ENCODE measurements around the gene PRMT2.
"Not testable (repeated sequence)": the region's sequence is repeated elsewhere in the genome, so short reads cannot be mapped to it uniquely, and the experiment has no call there.

Gene PRMT2

DNA sequence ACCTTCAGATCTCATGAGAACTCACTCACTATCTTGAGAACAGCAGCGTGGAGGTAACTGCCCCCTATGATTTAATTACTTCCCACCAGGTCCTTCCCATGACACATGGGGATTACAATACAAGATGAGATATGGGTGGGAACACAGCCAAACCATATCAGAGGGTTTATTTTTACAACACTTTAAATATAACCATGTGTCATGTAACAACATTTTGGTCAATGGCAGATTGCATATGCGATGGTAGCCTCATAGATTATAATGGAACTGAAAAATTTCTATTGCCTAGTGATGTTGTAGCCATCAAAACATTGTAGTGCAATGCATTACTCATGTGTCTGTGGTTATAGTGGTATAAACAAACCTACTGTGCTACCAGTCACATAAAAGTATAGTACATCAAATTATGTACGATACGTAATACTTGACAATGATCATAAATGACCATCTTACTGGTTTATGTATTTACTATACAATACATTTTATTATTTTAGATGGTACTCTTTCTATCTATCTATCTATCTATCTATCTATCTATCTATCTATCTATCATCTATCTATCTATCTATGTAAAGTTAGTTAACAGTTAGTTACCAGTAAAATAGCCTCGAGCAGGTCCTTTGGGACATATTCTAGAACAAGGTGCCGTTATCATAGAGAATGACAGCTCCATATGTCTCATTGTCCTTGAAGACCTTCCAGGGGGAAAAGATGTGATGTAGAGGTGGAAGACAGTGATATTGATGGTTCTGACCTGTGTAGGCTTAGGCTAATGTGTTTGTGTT, 18.0 kb upstream of the PRMT2 start:
- no peak for DNase-seq (ENCODE audit: low read depth in 4 of 4, low spot score in 1 of 4)

DNA sequence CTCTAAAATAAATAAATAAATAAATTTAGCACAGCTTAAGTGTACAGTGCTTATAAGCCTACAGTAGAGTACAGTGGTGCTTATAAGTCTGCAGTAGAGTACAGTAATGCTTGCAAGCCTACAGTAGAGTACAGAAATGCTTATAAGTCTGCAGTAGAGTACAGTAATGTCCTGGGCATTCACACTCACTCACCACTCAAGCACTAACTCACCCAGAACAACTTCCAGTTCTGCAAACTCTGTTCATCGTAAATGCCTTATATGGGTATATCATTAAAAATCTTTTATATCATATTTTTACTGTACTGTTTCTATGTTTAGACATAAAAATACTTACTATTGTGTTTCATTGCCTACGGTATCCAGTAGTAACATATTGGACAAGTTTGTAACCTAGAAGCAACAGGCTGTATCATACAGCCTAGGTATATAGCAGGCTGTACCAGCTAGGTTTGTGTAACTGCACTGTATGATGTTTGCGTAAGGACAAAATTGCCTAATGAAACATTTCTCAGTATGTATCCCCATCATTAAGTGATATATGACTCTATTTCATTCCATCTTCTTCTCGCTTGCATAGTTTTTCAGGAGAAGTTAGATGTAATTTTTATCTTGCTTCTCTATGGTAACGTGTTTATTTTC, 16.6 kb upstream of the PRMT2 start:
- DNase-seq (ENCODE audit: low read depth in 4 of 4, low spot score in 1 of 4): no peak

DNA sequence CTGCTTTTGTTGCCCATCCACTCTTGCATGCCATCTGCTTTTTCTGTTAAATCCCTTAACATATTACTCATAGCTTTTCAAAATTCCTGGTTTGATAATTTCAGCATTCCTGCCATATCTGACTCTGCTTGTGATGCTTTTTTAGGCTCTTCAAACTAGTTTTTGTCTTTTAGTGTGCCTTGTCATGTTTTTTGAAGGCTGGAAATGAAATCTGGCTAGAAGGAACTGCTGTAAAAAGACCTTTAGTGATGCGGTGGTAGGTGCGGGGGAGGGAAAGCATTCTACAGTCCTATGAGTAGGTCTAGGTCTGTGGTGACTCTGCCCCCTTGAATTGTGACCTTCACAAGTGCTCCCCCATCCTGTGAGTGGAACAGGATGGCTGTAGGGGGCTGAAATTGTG, 15.6 kb upstream of the PRMT2 start:
- DNase-seq (ENCODE audit: low read depth in 4 of 4, low spot score in 1 of 4): no peak

DNA sequence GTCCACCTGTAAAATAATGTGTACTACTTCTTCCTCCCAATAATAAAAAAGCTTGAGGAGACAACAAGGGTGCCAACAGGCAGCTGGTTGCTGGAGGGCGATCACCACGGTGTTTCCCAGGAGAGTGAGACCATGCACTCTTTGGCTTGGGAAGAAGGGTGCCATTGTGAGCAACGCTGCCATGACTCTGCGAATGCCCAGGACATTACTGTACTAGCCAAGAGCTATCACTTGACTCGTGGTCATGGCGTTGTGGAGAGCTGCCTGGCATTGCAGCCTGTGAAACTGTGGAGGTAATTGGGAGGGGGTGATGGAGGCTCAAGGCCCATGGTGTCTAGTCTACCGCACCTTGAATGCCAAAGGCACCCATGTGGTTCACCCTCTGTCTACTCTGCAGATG, 14.6 kb upstream of the PRMT2 start:
- no peak for DNase-seq (ENCODE audit: low read depth in 4 of 4, low spot score in 1 of 4)

DNA sequence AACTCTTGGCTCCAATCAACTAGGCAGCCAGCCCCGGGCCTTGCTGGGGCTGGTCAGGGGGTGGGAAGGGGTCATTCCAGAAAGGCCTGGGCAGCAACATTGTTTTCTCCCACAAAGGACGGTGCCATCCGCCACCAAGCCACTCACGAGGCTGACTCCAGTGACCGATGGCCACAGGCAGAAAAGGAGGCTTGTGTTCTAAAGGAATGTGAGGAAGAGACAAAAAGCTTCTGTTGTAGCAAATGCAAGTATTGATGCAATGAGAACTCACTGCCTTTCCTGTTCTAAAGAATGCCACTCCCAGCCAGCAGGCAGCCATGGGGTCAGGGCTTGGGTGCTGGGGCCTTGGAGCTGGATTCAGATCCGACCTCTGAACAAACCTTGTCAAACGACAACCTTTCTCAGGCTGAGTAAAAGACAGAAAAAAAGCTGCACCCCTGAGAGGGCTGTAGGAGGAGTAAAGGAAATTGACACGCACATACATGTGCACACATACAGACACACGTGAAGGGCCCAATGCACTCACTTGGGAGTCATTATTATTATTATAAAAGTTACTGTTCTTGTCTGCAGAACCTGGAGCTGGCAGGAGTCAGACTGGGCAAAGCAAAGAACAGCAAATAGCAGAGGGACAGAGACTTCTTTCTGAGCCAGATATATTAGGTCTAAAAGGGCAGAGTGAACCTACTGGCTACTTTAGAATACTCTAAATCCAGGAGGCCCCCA, 13.9 kb upstream of the PRMT2 start:
- no peak for DNase-seq (ENCODE audit: low read depth in 4 of 4, low spot score in 1 of 4)

DNA sequence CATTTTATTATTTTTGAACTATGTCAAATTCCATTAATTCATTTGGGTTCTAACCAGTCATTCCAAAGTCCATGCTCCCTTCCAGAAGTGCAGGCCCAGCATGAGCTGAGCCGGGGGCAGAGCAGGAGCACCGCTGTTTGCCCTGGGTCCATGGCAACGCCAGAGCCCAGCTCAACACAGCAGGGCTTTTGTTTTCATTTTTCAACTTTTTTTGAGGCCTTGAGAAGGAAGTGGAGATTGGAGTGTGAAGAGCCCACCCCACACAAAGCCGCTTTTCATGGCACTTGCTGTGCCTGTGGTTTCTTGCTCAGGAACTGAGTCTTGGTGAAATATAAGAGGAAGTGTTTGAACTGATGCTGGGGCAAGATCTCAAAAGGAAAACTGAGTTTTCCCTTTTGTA, 13.2 kb upstream of the PRMT2 start:
- DNase-seq (ENCODE audit: low read depth in 4 of 4, low spot score in 1 of 4): no peak

DNA sequence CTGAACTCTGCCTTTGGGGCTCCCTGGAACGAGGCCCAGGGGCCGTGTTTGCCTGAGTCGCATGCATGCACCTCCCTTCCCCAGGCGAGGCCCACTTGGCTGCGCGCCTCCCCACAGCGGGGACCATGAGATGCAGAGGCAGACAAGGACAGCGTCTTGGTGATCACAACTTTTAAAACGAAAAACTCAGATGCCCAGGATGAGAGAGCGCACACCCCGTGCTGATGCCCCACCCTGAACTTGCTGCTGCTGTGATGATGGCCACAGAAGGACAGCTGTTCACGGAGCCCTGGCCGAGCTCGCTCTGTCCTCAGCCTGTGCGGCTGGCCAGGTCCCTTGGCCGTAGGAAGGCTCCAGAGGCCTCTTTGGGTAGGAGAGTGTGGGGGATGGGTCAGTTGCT, 11.4 kb upstream of the PRMT2 start:
- no peak for DNase-seq (ENCODE audit: low read depth in 4 of 4, low spot score in 1 of 4)

DNA sequence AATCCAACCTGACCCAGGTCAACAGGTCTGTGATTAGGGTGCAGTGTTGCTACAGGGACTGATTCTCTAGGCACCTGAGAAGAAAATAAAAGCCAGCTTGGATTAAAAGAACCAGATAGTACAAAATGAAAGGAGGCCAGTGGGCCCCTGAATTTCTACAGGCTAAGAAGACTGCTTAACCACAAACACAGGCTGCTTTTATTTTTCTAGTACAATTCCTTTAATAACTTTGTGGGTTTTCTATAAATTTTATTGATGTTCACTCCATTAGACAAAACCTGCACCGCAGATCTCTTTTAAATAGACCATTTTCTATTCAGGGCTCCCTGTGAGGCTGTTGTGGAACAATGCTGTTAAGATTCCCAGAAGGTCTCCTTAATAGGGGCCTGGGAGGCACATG, 9.7 kb upstream of the PRMT2 start:
- DNase-seq (ENCODE audit: low read depth in 4 of 4, low spot score in 1 of 4): no peak

DNA sequence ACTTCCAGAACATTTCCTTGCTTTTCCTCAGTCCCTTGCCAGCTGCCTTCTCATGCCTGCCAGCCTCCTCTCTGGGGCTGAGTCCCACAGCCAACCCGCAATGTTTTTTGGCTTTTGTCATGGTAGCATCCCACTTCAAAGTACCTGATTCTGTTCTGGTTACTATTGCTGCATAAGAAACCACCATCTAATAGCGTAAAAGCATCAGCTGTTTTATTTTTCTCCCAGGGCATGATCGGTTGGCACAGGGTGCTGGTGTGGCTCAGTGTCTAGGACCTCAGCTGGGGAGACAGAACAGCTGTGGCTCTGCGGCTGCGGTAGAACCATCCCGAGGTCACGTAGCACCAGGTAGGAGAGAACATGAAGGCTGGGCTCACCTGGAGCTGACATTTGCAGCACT, 8.9 kb upstream of the PRMT2 start:
- no peak for DNase-seq (ENCODE audit: low read depth in 4 of 4, low spot score in 1 of 4)

DNA sequence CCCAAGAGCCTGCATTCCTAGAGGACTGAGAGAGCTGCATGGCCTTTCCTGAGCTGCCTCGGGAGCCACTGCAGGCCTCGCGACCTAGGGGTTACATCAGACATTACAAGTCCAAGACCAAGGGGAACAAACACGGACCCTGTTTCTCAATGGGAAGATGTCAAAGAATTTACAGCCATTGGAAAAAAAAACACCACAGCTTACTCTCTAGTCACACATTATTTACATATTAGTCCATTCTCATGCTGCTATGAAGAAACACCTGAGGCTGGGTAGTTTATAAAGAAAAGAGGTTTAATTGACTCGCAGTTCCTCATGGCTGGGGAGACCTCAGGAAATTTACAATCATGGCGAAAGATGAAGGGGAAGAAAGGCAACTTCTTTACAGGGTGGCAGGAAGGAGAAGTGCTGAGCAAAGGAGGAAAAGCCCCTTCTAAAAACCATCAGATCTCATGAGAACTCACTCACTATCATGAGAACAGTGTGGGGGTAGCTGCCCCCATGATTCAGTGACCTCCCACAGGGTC, 8.4 kb upstream of the PRMT2 start:
- no peak for DNase-seq (ENCODE audit: low read depth in 4 of 4, low spot score in 1 of 4)

DNA sequence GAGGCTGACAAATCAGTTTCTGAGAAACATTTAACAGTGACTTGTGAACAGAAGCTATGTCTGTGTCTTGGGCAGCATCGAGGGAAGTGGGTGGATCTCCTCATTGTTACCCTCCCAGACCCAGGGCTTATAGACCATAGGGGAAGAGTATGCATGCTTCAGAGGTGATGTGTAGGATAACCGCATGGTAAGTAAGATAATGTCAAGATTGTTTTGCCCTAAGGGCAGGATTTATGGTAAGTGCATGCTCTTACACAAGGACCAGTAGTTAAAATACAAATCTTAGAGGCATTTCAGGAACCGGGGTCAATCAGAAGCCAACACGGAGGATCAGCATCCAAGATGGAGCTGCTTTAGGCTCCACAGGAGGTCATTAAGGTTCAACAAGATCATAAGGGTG, 7.7 kb upstream of the PRMT2 start:
- no peak for DNase-seq (ENCODE audit: low read depth in 4 of 4, low spot score in 1 of 4)

DNA sequence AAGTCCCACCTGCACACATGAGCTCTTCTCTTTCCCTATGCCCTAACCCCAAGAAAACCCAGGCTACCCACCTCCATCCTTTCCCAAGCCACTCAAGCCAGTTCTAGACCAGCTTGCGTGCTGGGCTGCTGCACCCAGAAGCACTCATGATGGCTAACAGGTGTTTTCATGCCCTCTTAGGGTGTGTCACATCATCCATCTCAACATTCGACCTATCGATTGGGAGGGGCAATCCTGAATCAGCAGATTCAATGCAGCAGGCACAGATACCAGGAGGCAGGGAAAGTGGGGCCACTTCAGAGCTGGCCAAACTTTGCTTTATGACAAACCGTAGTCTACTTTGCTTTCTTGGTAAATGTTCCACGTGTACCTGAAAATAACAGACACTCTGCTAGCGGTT, 6.6 kb upstream of the PRMT2 start:
- no peak for DNase-seq (ENCODE audit: low read depth in 4 of 4, low spot score in 1 of 4)

DNA sequence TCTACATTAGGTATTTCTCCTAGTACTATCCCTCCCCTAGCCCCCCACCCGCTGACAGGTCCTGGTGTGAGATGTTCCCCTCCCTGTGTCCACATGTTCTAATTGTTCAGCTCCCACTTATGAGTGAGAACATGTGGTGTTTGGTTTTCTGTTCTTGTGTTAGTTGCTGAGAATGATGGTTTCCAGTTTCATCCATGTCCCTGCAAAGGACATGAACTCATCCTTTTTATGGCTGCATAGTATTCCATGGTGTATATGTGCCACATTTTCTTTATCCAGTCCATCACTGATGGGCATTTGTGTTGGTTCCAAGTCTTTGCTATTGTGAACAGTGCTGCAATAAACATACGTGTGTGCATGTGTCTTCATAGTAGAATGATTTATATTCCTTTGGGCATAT, 4.6 kb upstream of the PRMT2 start:
- DNase-seq (ENCODE audit: low read depth in 4 of 4, low spot score in 1 of 4): not testable (repeated sequence)

DNA sequence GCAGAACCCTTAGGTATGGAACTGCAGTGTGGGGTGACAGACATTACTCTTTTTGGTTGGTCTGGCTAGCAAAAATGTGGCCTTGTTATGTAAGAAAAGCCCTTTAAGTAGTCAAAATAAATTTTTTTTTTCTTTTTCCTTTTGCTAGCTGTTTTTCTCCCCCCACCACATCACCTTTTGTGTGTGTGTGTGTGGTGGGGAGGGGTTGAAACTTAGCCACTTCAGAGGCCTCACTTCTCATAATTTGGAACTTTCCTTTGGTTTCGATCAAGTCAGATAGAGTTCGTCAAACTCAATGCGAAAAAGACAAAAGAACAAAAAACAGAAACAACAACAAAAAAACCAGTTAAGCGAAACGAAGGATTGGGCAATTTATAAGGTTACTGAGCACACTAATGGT, 1.9 kb upstream of the PRMT2 start:
- DNase-seq (ENCODE audit: low read depth in 4 of 4, low spot score in 1 of 4): no peak

DNA sequence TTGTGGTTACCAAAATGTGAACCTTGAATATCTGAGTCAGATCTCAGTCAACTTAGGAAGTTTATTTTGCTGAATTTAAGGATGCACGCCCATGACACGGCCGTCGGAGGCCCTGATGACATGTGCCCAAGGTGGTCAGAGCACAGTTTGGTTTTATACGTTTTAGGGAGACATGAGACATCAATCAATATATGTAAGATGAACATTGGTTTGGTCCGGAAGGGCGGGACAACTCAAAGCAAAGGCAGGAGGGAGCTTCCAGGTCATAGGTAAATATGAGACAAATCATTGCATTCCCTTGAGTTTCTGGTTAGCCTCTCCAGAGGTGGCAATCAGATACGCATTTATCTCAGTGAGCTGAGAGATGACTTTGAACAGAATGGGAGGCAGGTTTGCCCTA, 1.0 kb upstream of the PRMT2 start:
- DNase-seq (ENCODE audit: low read depth in 4 of 4, low spot score in 1 of 4): no peak

DNA sequence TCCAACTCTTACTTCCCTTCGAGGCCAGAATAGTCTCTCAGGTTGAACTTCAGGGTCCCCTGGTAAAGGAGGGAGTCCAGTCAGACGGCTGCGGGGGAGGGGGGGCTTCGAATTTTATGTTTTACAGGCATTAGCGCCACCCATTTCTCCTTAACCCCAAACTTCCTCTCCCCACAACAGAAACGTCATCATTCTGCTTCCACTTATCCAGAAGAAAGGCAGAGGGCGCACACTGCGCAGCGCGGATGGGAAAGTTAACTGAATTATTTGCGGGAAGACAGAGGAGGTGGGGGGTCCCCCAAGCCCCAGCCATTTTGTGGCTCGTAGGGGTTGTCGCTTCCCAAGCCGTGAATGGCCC, 529 bp upstream of the PRMT2 start:
- DNase-seq (ENCODE audit: low read depth in 4 of 4, low spot score in 1 of 4): peak in 2 of 4 experiments; percentile 9 to 18

DNA sequence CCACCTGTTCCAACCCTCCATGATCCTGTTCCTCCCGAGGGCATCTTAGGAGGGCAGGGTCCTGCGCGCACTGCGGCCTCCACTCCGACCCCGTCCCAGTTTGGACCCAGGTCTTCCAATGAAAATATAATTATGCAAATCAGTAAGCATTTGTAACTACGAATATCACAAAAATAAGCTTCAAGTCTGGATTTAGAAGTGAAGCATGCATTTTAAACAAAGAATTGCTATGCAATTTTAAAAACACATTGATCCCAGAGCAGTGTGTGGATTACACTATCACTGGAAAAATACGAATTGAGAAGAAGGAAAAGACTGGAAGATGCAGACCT, 673 bp downstream of the PRMT2 start:
- DNase-seq (ENCODE audit: low read depth in 4 of 4, low spot score in 1 of 4): no peak

DNA sequence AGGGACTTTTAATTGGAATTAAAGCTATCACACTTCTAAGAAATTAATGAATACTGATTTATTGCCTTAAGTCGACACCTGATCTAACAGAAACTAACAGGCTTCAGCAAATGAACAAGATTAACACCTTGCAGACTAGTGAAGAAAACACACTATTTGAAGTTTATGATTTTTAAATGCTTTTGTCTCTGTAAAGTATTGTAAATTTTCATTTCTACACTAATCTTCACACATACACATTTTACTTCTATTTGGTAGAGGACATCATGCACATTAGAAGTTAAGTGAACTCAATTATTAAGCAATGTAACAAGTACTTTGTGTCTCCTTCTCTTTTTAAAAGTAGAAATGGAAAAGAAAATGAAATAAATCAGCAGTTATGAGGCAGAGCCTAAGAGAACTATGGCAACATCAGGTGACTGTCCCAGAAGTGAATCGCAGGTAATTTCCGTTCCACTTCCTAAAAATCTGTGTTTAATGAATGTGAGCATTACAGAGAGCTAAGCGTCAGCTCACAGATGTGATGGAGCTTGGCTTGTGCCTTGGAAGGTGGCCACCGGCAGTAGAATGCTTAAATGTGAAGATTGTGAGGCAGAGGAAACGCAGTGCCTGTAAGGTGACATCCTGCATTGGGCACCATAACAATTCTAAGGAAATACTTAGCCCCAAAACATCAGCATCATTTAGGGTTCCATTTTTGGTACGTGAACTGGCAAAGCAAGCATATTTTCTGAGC, 1.2 kb downstream of the PRMT2 start:
- no peak for DNase-seq (ENCODE audit: low read depth in 4 of 4, low spot score in 1 of 4)

DNA sequence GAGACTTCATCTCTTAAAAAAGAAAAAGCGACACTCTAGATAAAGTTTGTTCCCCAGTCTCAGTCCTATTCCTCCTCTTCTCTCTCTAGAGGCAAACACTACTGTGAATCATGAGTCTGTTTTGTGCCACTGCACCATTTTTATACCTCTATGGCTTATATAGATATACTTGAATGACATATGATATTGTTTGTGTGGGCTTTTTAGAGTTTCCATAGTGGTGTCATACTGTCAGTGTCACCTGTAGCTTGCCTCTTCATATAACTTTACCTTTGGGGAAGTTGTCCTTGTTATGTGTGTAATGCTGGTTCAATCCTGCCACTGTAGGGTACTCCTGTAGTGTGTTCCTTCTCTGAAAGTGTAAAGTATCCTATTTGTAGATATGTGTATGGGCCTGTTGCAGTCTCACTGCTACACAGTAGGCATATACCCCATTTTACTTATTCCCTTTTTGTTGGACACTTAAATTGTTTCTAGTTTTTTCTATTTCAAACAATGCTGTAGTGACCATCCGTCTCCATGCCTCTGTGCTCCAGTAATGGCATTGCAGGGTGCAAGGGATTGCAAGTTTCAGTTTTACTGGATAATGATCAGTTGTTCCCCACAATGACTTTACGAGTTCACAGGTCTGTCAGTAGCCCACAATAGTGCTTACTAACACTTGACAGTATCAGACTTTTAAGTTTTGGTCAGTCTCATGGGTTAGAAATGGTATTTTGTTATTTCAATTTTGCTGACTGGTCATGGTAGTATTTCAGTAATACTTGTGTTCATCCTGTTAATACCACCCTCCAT, 2.7 kb downstream of the PRMT2 start:
- no peak for DNase-seq (ENCODE audit: low read depth in 4 of 4, low spot score in 1 of 4)

DNA sequence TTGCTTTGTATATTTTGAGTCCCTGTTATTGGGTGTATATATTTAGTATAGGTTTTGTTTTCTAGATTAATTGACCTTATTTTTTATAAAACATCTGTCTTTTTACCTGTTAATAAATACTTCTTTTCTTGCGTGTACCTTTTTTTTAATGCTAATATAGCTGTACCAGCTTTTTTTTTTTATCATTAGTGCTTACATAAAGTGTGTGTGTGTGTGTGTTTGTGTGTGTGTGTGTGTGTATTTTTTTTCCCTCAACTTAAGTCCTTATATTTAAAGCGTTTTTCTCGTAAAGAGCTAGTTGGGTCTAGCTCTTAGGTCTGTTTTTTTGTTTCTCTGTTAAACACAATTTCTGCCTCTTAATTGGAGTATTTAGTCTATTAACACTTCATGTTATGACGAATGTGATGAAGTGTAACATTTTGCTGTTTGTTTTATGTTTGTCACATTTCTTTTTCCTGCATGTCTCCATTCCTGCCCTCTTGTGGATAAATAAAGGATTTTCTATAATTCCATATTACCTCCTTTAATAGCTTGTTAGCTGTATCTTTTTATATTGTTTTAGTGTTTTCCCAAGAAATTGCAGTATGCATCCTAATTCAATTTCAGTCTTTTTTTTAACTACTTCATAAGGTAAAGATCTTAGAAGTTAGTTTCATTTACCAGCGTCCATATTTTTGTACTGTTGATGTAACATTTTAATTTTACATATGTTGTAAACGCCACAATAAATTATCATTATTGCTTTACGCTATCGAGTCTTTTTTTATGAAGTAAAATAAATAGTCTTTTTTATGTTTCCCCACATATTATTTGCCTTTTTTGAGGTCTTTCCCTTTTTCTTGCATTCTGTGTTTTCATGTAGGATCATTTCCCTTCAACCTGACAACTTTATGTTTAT, 4.3 kb downstream of the PRMT2 start:
- DNase-seq (ENCODE audit: low read depth in 4 of 4, low spot score in 1 of 4): no peak
